ENCODE measurements around the gene MYO16.

Gene MYO16

DNA sequence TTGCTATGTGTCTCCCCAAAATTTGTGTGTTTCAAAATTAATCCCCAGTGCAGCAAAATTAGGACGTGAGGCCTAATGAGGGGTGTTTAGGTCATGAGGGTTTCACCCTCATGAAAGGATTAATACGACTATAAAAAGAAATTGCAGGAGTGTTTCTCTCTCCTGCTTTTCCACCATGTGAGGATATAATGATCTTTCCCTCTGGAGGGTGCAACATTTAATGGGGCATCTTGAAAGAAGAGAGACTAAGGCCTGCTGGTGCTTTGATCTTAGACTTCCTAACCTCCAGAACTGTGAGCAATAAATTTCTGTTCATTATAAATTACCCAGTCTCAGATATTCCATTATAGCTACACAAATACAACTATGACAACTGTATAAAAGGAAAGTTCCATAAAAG lies 183.2 kb downstream of the MYO16 start:
- DNase-seq, result no peak

DNA sequence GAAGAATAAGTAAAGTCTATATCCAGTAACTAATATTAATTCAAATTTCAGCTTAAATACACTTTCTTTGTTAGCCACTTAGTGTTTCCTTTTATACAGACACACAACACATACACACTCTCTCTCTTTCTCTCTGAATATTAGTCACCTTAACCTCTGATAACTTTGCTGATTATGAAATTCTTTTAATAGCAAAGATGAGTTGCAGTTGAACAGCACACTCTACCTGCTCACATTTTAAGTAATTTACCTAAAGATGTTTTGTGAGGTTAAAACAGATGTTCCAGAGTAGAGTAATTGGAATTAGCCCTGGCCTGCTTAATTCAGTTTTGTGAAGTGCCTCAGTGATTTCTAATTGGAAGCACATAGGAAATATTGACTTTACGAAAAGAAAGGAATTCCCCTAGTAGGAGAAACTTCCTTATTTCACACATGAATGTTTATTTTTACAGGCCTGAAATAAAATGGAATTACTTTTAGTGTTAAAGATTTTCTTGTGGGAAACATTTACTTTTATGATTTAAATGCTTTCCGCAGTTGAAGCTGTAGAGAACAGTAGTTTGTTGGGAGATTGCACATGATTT lies 184.3 kb downstream of the MYO16 start:
- no peak for DNase-seq

- DNase-seq, result no peak
These were observed 187.0 kb downstream of the MYO16 start for GRCh38 chr13:108816375-108816774.

DNA sequence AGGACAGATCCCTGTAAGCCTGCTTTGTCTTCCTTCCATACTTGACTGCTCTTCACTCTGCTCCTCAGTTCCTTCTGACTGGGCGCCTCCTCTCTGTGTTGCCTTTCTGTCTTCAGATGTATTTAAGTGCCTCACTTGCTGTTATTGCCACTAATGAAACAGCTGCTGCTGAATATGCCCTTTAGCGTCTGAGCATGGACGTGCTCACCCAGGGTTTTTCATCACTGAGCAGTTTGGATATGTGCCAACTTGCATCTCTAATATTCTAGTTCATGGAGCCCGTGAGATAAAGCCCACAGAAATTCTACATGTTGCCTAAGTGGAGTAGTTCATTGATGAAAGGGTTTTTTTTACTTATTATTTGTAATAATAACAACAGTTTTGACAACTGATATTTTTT lies 198.2 kb downstream of the MYO16 start:
- no peak for DNase-seq

DNA sequence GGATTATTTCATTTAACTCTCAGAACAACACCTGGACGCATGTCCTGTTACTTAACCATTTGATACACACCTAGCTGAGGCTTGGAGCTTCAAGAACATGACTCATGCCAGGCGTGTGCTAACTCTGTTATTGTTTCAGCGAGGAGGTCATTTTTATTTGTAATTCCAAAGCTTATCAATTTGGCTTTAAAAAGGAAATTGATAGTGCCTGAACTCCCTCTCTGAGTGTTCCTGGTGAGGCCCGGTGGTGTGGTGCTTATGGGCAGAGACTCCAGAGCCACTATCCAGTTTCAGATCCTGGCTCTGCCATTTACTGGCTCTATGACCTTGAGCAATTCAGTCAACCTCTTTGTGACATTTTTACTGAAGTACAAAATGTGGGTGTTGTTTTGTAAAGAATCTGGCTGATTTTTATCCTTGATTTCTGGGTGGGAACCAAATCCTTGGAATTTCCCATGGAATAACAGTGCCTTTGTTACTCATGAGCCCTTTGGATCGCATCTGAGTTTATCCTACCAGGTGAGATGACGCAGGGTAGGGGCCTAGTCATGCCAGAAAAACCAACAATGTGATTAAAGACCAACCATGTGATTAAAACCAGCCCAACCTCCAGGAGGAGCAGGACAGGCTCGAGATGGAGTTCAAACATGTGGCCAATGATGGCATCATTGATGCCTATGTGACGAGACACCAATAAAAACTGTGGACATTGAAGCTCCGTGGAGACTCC lies 198.8 kb downstream of the MYO16 start:
- no peak for DNase-seq

- DNase-seq, result no peak
These were observed 201.5 kb downstream of the MYO16 start for GRCh38 chr13:108830916-108831315.

GRCh38 chr13:108833531-108833930 lies 204.1 kb downstream of the MYO16 start:
- no peak for DNase-seq

- no peak for DNase-seq
These were observed 204.8 kb downstream of the MYO16 start for GRCh38 chr13:108834193-108834592.

DNA sequence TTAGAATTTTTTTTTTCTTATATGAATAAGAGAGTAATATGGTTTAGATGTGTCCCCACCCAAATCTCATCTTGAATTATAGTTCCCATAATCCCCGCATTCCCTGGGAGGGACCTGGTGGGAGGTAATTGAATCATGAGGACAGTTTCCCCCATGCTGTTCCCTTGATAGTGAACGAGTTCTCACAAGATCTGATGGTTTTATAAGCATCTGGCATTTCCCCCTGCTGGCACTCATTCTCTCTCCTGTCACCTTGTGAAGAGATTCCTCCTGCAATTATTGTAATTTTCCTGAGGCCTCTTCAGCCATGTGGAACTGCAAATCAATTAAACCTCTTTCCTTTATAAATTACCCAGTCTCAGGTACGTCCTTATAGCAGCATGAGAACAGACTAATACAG lies 205.7 kb downstream of the MYO16 start:
- no peak for DNase-seq

- DNase-seq, result no peak
These were observed 221.3 kb downstream of the MYO16 start for GRCh38 chr13:108850691-108851090.

- DNase-seq, result no peak
These were observed 222.2 kb downstream of the MYO16 start for GRCh38 chr13:108851660-108852059.

DNA sequence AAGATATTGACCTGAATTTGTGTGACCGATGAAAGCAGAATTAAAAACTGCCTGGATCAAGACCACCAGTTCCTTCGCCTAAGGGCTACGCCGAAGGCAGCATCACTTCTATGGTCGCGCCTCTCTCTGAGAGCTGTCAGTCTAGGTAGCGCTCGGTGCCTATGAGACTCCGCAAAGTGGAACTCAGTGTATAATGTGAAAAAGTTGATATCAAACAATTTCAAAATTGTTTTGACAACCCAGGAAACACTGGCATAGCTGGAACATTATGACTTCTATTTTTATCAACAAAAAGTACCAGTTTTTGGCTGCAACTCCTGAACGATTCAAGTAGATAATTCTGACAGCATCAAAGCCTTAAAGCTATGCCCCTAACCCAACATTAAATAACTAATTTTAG lies 223.6 kb downstream of the MYO16 start:
- DNase-seq, result no peak

- no peak for DNase-seq
These were observed 226.5 kb downstream of the MYO16 start for GRCh38 chr13:108855737-108856387.

DNA sequence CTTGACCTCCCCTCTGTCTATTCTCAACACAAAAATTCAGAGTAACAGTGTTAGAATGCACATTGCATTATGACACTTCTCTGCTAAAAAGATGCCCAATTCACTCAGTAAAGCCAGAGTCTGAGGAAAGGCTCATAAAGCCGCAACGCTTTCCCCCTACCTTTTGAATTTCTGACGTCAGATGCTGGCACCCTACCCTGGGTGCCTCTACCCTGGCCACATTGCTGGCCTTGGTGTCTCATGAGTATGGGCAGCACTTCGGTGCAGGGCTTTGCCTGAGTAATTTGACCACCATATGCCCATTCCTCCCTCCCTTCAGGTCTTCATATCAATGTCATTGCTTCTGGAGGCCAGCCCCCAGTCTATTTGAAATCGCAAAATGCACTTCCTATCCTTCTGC lies 229.3 kb downstream of the MYO16 start:
- DNase-seq, result no peak

DNA sequence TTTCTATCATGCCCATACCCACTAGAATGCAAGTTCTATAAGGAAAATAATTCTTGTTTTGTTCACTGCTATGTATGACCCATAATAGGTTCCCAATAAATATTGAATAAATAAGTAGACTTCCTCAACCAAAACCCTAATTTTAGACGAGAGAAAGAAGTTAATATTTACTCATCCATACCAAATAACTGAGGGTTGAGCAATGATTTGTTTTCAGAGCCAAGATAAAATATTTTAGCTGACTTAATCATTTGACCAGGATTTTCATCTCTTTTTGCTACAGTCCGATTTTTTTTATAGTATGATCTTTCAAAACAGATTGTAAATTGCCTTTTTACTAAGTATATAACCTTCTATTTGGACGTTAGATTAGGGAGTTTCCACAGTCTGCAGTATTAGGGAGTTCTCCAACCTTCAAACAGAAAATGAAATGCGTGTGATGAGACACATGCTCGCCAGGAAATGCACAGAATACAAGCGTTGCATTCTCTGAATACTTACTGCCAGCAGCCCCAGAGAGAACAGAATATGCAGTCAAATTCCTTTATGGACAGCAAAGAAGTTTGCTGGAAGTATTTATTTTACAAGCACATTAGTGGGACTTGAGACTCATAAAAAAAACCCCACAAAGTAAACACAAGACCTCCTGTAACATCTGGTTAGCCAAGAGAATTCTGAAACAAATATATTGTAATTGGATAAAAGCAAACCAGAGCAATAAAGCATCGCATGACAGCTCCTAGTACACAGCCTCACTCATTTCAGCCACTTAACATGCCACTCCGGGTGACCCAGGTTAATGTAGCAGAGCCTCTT lies 230.0 kb downstream of the MYO16 start:
- no peak for DNase-seq

- DNase-seq, result no peak
These were observed 231.0 kb downstream of the MYO16 start for GRCh38 chr13:108860418-108860817.

GRCh38 chr13:108877300-108877699 lies 247.9 kb downstream of the MYO16 start:
- no peak for DNase-seq

DNA sequence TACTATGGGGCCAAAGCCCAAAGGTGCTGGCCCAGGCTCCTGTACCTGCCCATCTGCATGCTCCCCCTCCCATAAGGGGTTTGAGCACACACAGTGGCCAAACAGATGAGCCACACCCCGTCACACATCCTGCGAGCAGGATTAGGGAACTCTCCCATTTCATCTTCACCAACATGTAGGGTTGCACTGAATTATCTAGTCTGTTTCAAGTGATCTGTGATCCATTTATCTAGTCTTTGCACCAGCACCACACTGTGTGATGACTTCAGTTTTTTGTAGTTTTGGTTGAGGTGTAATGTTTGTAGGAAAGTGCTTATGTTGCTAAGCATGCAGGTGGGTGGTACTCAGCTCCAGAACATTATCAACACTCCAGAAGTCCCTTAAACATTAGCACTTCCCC lies 249.3 kb downstream of the MYO16 start:
- DNase-seq, result no peak

DNA sequence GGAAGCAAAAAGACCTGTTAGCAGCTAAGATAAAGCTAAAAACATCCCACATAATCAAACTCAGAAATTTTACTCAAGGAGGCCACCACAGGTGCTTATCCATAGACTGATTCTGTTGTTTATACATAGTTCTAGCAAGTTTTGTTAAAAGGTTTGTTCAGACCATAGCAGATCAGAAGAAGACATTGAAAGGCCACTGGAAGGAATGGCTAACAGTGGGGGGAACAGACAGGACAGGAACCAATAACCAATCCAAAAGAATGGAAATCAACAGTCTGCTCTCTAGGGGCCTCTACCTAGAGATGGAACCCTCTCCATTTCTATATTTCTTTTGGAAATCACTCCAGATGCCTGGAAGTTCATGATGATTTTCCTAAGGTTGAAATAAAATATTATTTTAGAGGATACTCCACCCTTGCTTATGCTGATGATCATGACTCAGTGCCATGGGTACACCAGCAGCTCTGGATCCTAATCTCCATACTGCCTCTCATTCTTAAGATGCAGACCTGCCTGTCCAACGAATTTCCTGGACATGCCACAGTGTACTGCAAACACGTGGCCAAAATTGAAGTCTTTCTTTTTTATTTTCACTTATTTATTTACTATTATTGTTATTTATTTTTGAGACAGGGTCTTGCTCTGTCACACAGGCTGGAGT lies 260.0 kb downstream of the MYO16 start:
- DNase-seq, result no peak

- DNase-seq, result no peak
These were observed 265.9 kb downstream of the MYO16 start for GRCh38 chr13:108895220-108895704.

DNA sequence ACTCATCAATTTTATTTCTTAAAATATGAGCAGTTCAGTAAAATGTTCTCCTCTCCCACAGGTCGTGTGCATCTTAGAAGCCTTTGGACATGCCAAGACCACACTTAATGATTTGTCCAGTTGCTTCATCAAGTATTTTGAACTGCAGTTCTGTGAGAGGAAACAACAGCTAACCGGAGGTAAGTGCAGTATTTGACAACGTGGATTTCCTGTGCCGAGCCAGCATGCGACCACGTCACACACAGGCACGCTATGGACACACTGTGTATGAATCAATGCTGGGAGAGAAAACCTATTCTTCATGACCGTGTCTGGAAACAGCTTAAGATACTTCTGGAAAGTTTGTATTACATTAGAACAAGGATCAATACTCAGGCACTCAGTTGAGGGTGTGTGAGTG lies 268.5 kb downstream of the MYO16 start:
- no peak for DNase-seq

- no peak for DNase-seq
These were observed 273.2 kb downstream of the MYO16 start for GRCh38 chr13:108902405-108903155.

All from T-helper 9 cell (primary cell).